AG20443 (cell line): ENCODE data around the gene ADAMTS3.

Experiments
- DNase-seq: peaks from one replicate; pipeline ENCODE4 v3.0.0; 2012; ENCODE audit warnings: low spot score, mixed read lengths

Gene ADAMTS3

GRCh38 chr4:72405417-72405816 lies 163.6 kb downstream of the ADAMTS3 start:
- no peak for DNase-seq

GRCh38 chr4:72397314-72397713 lies 171.7 kb downstream of the ADAMTS3 start:
- no peak for DNase-seq

- no peak for DNase-seq
Observed at GRCh38 chr4:72394012-72394663, 174.9 kb downstream of the ADAMTS3 start.

- no peak for DNase-seq
Observed at GRCh38 chr4:72391281-72391680, 177.7 kb downstream of the ADAMTS3 start.

- DNase-seq = no peak
Observed at GRCh38 chr4:72390409-72390808, 178.6 kb downstream of the ADAMTS3 start.

- no peak for DNase-seq
Observed at GRCh38 chr4:72388521-72388920, 180.5 kb downstream of the ADAMTS3 start.

- DNase-seq = no peak
Observed at GRCh38 chr4:72387959-72388358, 181.1 kb downstream of the ADAMTS3 start.

- DNase-seq = no peak
Observed at GRCh38 chr4:72383439-72383838, 185.6 kb downstream of the ADAMTS3 start.

- DNase-seq = no peak
Observed at GRCh38 chr4:72378901-72379300, 190.1 kb downstream of the ADAMTS3 start.

GRCh38 chr4:72377491-72378194 lies 191.4 kb downstream of the ADAMTS3 start:
- peak; percentile 24 for DNase-seq

GRCh38 chr4:72376901-72377300 lies 192.1 kb downstream of the ADAMTS3 start:
- DNase-seq = no peak

GRCh38 chr4:72375073-72375736 lies 193.8 kb downstream of the ADAMTS3 start:
- DNase-seq = peak; percentile 66

GRCh38 chr4:72374159-72374558 lies 194.9 kb downstream of the ADAMTS3 start:
- no peak for DNase-seq

GRCh38 chr4:72366601-72367000 lies 202.4 kb downstream of the ADAMTS3 start:
- DNase-seq = peak; percentile 14

GRCh38 chr4:72365981-72366380 lies 203.0 kb downstream of the ADAMTS3 start:
- no peak for DNase-seq

- no peak for DNase-seq
Observed at GRCh38 chr4:72365016-72365415, 204.0 kb downstream of the ADAMTS3 start.

- no peak for DNase-seq
Observed at GRCh38 chr4:72360075-72360474, 208.9 kb downstream of the ADAMTS3 start.

GRCh38 chr4:72358483-72358882 lies 210.5 kb downstream of the ADAMTS3 start:
- no peak for DNase-seq

GRCh38 chr4:72357908-72358307 lies 211.1 kb downstream of the ADAMTS3 start:
- no peak for DNase-seq

GRCh38 chr4:72352711-72353110 lies 216.3 kb downstream of the ADAMTS3 start:
- peak; percentile 11 for DNase-seq

GRCh38 chr4:72351521-72351920 lies 217.5 kb downstream of the ADAMTS3 start:
- DNase-seq = no peak

GRCh38 chr4:72348701-72349100 lies 220.3 kb downstream of the ADAMTS3 start:
- no peak for DNase-seq

- DNase-seq = no peak
Observed at GRCh38 chr4:72344418-72344817, 224.6 kb downstream of the ADAMTS3 start.
